ENCODE results near the gene RHAG.
"Not testable (repeated sequence)": the region's sequence is repeated elsewhere in the genome, so short reads cannot be mapped to it uniquely, and the experiment has no call there.

Gene RHAG

GRCh38 chr6:49636713-49637349 is at the start of gene RHAG:
RHAG (minus strand) TSS chr6:49636839; CDS start chr6:49636812, 27 bp downstream.
- no peak for DNase-seq (ENCODE audit: low read depth in 3 of 3)

DNA sequence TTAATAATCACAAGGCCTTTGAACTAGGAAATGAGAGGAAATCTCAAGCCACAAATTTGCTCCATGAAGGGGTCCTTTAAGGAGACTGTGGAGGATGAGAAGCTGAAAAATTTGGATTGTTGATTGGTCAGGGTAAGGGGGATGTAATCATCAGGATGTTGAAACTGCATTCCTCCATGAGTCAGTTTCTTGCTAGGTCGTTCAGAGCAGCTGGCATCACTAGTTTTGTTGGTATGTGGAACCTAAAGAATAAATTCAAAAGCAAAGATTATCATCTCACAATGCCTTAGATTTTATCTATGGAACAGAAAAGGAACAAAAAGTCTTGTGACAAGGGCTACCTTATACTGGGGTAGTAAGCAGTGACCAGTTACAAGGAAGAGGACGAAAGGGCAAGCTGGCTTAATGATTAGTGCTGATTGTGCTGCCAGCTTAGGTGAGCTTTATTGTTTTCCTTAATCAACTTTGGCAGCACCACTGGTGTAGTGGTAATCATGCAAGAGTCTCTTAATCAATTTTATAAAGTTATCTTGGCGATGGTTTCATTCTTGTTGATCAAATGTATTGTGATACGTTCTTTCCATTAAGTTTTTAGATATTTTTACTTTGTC is 40.1 kb upstream of the RHAG start:
- no peak for DNase-seq (ENCODE audit: low read depth in 3 of 3)

DNA sequence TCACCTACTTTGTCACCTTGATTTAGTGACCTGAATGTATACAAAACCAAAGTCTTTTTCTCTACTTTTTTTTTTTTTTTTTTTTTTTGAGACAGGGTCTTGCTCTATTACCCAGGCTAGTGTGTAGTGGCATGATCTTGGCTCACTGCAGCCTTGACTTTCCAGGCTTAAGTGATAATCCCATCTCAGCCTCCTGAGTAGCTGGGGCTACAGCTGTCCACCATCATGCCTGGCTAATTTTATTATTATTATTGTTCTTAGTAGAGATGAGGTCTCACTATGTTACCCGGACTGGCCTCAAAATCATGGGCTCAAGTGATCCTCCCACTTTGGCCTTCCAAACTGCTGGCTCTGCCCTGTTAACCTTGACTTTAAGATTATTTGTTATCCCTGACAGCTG is 39.2 kb upstream of the RHAG start:
- no peak for DNase-seq (ENCODE audit: low read depth in 3 of 3)

GRCh38 chr6:49668083-49668511 is 31.5 kb upstream of the RHAG start:
- no peak for DNase-seq (ENCODE audit: low read depth in 3 of 3)

DNA sequence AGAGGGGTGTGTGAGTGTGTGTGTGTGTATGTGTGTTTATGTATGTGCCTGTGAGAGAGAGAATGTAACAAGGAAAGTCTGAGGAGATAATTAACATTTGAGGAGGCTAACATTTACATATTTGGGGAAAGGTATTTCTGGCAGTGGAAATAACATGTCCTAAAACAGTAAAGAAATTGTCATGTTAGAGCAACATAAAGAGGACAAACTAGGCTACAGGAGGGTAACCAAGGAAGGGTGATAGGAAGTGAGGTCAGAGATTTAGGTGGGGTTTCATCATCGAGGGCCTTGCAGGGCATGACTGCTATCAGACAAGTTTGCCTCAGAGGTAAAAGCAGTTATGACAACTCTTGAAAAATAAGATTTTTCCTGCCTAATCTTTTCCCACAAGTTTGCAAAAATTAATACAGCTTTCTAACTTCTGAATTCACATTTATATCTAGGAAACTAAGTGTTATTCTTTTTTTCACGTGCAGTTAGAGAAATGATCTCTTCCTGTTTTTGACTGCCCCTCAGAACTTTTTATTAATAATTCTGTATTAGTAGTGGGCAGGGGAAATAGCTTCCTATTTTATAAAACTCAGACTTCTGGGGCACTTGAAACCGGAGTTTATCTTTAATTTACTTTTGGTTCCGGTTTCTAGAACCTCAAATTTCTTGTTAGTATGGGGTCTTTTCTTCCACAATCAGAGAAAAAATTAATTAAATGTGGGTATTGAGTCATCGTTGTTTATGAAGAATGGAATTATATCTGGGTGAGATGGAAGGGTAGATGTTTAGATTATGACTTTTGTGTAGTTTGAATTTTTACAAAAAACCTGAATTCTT is 30.5 kb upstream of the RHAG start:
- no peak for DNase-seq (ENCODE audit: low read depth in 3 of 3)

DNA sequence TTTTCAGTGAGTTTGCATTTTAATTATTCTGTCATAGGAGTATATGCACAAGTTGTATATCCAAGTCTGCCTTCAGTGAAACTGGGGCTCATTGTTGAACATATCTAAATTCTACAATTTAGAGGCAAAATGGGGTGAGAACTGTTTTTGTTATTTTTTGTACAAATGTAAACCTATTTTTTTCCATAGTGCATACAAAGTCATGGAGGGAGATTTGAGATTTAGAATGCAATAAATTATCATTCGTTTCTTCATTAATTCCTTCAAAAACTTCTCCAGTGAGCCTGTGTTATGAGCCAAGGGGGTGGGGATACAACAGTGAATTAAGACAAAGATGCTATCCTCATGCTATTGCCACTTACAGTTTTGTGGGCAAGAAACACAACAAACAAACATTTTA is 29.8 kb upstream of the RHAG start:
- no peak for DNase-seq (ENCODE audit: low read depth in 3 of 3)

DNA sequence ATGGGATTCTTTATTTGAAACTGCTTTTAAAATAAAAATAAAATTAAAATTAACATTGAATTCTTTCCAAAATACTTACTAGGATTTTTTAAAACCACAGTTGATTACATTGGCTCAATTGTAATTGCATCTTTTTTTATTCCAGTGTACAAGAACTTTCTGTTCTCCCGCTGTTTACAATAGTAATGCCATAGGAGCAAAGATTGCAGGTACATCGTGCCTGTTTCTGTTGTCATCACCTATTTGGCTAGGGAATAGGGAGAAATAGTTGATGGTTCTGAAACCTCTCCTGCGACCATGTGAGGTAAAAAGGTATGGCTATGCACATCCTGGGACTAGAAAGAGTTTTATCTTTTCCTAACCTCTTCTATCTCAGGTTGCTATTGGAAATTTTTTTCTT is 28.2 kb upstream of the RHAG start:
- no peak for DNase-seq (ENCODE audit: low read depth in 3 of 3)

- DNase-seq (ENCODE audit: low read depth in 3 of 3): not testable (repeated sequence)
Observed at GRCh38 chr6:49664054-49664453, 27.4 kb upstream of the RHAG start.

- DNase-seq (ENCODE audit: low read depth in 3 of 3): no peak
Observed at GRCh38 chr6:49662892-49663261, 26.2 kb upstream of the RHAG start.

GRCh38 chr6:49662231-49662891 is 25.7 kb upstream of the RHAG start:
- no peak for DNase-seq (ENCODE audit: low read depth in 3 of 3)

DNA sequence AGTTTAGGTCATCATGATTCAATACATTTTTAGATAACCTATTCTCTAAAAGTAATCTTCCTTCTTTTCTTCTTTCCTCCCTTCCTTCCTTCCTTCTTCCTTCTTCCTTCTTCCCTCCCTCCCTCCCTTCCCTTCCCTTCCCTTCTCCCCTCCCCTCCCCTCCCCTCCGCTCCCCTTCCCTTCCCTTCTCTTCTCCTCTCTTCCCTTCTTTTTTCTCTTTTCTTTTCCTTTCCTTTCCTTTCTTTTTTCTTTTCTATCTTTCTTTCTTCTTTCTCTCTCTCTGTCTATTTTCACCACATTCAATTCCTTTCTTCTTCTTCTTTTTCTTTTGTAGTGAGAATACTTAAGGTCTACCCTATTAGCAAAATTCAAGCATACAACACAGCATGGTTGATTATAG is 17.3 kb upstream of the RHAG start:
- no peak for DNase-seq (ENCODE audit: low read depth in 3 of 3)

GRCh38 chr6:49653438-49653837 is 16.8 kb upstream of the RHAG start:
- no peak for DNase-seq (ENCODE audit: low read depth in 3 of 3)

DNA sequence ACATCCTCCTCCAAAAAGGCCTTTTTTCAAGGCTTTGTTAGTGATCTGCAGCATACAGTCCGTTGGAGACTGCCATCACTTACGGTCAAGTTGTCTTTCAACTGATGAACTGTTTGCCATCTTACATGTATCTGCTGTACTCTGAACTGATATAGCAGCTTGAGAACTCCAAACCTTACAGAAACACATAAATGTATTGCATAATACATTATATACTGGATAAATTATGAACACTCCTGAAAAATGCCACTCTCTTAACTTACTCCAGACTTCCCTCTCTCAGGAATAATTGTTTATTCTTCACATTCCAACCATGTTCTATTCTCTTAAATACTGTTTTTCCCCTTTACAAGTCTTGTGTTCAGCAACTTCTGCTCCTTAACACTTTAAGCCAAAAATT is 14.6 kb upstream of the RHAG start:
- no peak for DNase-seq (ENCODE audit: low read depth in 3 of 3)

- no peak for DNase-seq (ENCODE audit: low read depth in 3 of 3)
Observed at GRCh38 chr6:49649988-49650387, 13.3 kb upstream of the RHAG start.

DNA sequence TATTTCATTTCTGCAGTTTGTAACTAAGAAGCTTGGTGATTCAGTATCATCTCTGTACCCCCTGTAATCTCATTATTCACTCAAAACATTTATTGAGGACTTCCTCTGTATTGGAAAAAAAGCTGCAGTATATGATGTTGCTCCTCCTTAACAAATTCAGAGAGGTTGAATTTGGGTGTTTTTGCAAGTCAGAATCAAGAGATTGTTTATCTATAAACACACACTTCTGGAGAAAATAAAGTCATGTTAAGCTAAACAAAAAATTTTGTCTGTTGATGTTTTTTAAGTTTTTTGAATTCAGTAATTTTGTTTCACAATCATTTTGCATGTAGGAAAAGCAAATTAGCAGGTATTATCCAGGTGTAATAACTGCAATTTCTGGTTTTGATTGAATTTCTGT is 11.4 kb upstream of the RHAG start:
- no peak for DNase-seq (ENCODE audit: low read depth in 3 of 3)

- DNase-seq (ENCODE audit: low read depth in 3 of 3): no peak
Observed at GRCh38 chr6:49647476-49647875, 10.8 kb upstream of the RHAG start.

GRCh38 chr6:49646942-49647341 is 10.3 kb upstream of the RHAG start:
- no peak for DNase-seq (ENCODE audit: low read depth in 3 of 3)

- no peak for DNase-seq (ENCODE audit: low read depth in 3 of 3)
Observed at GRCh38 chr6:49646130-49646824, 9.6 kb upstream of the RHAG start.

DNA sequence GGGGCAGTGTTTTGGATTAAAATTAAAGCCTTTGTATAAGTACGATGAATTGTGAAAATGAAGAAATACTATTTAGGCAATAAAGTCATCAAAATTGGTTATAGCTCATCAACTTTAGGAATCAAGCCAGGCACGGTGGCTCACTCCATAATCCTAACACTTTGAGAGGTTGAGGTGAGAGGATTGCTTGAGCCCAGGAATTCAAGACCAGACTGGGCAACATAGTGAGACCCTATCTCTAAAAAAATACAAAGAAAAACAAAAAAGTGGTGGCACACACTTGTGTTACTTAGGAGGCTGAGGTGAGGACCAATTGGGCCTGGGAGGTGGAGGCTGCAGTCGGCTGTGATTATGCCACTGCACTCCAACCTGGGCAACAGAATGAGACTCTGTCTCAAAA is 8.5 kb upstream of the RHAG start:
- DNase-seq (ENCODE audit: low read depth in 3 of 3): no peak

DNA sequence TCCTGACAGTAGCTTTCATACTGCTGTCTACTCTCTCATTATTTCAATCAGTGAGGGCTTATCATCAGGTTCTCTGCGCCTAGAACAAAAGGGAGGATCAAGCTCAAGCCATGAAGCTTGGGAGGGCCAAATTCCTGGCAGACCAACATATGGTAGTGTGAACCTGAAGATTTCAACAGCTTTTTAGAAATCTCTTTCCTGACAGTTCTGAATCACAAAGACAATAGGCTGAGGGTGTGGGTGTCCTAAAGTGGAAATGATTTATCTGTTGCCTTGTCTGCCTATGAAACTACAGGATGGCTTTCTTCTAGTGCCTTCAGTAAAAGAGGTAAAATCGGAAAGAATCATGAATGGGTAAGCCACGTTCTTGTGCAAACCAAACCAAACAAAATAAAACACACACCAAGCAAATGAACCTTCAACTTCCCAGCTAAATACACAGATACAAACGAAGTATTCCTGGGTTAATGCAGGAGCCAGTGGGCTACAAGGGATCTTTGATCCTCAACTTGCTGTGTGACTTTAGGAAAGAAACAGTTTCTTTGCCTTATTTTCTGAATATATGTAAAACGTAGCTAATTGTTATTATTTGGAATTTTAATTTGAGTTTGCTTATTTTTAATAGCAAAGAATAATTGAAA is 2.7 kb upstream of the RHAG start:
- no peak for DNase-seq (ENCODE audit: low read depth in 3 of 3)

DNA sequence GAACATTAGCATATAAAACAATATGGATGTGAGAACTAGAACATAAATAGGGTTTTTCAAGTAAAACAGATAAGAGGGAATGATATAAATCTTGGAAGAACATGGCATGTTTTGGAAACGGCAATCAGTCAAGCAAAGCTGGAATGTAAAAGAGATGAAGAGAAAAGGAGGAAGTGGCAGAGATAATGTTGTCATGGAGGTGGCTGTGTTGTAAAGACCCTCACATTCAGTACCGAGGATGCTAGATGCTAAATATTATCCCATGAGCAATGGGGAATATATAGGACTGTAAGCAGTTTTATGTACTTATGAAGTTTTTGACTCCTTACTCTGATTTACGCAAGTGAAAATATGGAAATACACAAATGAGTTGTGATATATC is 702 bp upstream of the RHAG start:
- no peak for DNase-seq (ENCODE audit: low read depth in 3 of 3)

Data from stimulated activated CD4-positive, alpha-beta T cell treated with anti-CD3 and anti-CD28 coated beads, TNF-alpha, amount 100 ng/mL, for 24 hours (primary cell).